IMR-90 (cell line): ENCODE results near the gene PLXNB3.

ENCODE experiments used
- CEBPB ChIP-seq: IDR thresholded peaks from 2 replicates; pipeline ENCODE4 v1.6.1; 2012; ENCODE audit warnings: low read depth, low read length, improper control_type of control experiment
- FOS ChIP-seq: fragments of 150-350 bp; IDR thresholded peaks from 2 replicates; pipeline ENCODE4 v1.6.1; 2016; ENCODE audit warnings: low read depth, low read length
- MAFK ChIP-seq: IDR thresholded peaks from 2 replicates; pipeline ENCODE4 v1.6.1; 2012; ENCODE audit warnings: low read depth, low read length, improper control_type of control experiment
- MAZ ChIP-seq: IDR thresholded peaks from 2 replicates; pipeline ENCODE4 v1.6.1; 2012; ENCODE audit warnings: low read depth, mild to moderate bottlenecking, low read length, improper control_type of control experiment, moderate library complexity, borderline replicate concordance
- RAD21 ChIP-seq: IDR thresholded peaks from 2 replicates; pipeline ENCODE4 v1.6.1; 2012; ENCODE audit warnings: low read length, improper control_type of control experiment
- RCOR1 ChIP-seq: IDR thresholded peaks from 2 replicates; pipeline ENCODE4 v1.6.1; 2012; ENCODE audit warnings: mild to moderate bottlenecking, low read length, improper control_type of control experiment; ENCODE audit not compliant: insufficient replicate concordance
- TF ChIP-seq, protein P1 (sequence below): conservative IDR thresholded peaks from 2 replicates; pipeline ENCODE4 v1.5.1; 2012; ENCODE audit warnings: mild to moderate bottlenecking, low read depth, low read length, improper control_type of control experiment

DNA sequence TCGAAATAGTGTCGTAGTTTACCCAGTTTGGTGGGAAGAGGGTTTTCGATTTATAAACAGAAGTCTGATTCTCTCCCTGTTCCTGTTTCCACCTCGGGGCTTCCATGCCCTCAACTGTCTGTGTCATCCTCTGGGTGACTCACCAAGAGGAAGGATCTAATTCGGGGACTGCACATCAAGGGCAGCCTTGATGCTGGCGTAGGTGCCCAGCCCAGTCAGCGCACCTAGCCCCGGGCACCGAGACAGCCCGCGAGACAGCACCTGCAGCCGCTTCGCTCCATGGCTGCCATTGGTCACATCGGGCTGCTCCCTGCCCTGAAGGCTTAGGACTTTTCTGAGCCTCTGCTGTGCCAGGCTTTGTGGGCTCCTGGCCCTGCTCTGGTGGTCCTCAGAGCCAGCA is 31.6 kb upstream of the PLXNB3 start:
- TF ChIP-seq, protein P1, sequence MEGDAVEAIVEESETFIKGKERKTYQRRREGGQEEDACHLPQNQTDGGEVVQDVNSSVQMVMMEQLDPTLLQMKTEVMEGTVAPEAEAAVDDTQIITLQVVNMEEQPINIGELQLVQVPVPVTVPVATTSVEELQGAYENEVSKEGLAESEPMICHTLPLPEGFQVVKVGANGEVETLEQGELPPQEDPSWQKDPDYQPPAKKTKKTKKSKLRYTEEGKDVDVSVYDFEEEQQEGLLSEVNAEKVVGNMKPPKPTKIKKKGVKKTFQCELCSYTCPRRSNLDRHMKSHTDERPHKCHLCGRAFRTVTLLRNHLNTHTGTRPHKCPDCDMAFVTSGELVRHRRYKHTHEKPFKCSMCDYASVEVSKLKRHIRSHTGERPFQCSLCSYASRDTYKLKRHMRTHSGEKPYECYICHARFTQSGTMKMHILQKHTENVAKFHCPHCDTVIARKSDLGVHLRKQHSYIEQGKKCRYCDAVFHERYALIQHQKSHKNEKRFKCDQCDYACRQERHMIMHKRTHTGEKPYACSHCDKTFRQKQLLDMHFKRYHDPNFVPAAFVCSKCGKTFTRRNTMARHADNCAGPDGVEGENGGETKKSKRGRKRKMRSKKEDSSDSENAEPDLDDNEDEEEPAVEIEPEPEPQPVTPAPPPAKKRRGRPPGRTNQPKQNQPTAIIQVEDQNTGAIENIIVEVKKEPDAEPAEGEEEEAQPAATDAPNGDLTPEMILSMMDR, result no peak
- TF ChIP-seq RCOR1, result no peak
- TF ChIP-seq MAFK, result no peak
- no peak for TF ChIP-seq FOS
- no peak for TF ChIP-seq RAD21
- no peak for TF ChIP-seq CEBPB
- TF ChIP-seq MAZ, result no peak
